ENCODE results near the gene SAYSD1. TPM values are rescaled to one million over a fixed set of nuclear protein-coding genes. Genes with fewer than 3 reads are reported as not detected.

Gene SAYSD1
- total and polyA plus RNA-seq, 9 of the 15 experiments (the other 6 are each of a cell fraction or from before 2014, with no cell fraction given), result 3.5 to 19.1 (median 12.4) TPM

- H4K20me1 ChIP-seq (replicated peaks; ENCODE audit: control insufficient read depth, insufficient read depth, low read length), result no peaks in the 10 kb centered on the region; the same call in 1 of the 2 replicates
- H3K9me1 ChIP-seq (ENCODE audit: control insufficient read depth, insufficient read depth, low read length), result no peaks in the 10 kb centered on the region
- no peak for FAIRE-seq
- no peak overlapping the region for H3K4me3 ChIP-seq
- intact Hi-C loops (cut with micrococcal nuclease), result no loop called here
- no peaks in the 10 kb centered on the region for H3K4me1 ChIP-seq (replicated peaks in 1 of 2; ENCODE audit: control insufficient read depth in 2 of 2, insufficient read depth in 2 of 2, low read length in 2 of 2)
- no peaks in the 10 kb centered on the region for H3K36me3 ChIP-seq (ENCODE audit: control insufficient read depth, insufficient read depth, low read length)
- no peak overlapping the region for H2AFZ ChIP-seq (ENCODE audit: low read depth, low read length)
- no peak overlapping the region for H3K9ac ChIP-seq (ENCODE audit: insufficient read depth in 1 of 2, low read depth in 2 of 2, low read length in 2 of 2)
- CTCF ChIA-PET (ENCODE audit: low intra/inter-chr PET ratio), result no interaction called here
- ATAC-seq, result peak; percentile 64
- no peak for DNase-seq (ENCODE audit: extremely low read depth in 1 of 4, low spot score in 3 of 4)
- 3% methylated on average over 17 of the region's 17 CpGs for WGBS (ENCODE audit: insufficient coverage, low coverage, missing lambda C conversion rate)
- no TSS peak for BruUV-seq (replicated peaks)
- peaks cover 26 to 63% of the 10 kb centered on the region in 2 experiments; a peak in 4 of 5 replicates for H3K27me3 ChIP-seq (ENCODE audit: control insufficient read depth in 2 of 2, insufficient read depth in 2 of 2, low read length in 2 of 2)
- no peak overlapping the region for H3K4me2 ChIP-seq (ENCODE audit: insufficient read depth, low read length)
- H3K9me3 ChIP-seq (replicated peaks; ENCODE audit: control insufficient read depth, insufficient read depth, low read depth, low read length), result no peaks in the 10 kb centered on the region
- no peak overlapping the region for H3K27ac ChIP-seq (ENCODE audit: extremely low read depth, low read depth, low read length)
- TF ChIP-seq BRF2 (IDR thresholded peaks at IDR 0.05; ENCODE audit: borderline replicate concordance, insufficient read depth, insufficient read length) (no peak), ZNF277 (CRISPR knock-in tag; IDR thresholded peaks at IDR 0.05; ENCODE audit: borderline replicate concordance) (no peak), NUFIP1 (IDR thresholded peaks at IDR 0.05; ENCODE audit: partially characterized antibody) (no peak), ZZZ3 (IDR thresholded peaks at IDR 0.05) (no peak), BACH1 (tag; IDR thresholded peaks at IDR 0.05) (no peak), ZNF431 (CRISPR knock-in tag; IDR thresholded peaks at IDR 0.05) (no peak), NFIX (CRISPR knock-in tag; IDR thresholded peaks at IDR 0.05; ENCODE audit: low read depth) (no peak), TAF7 (tag; IDR thresholded peaks at IDR 0.05) (no peak), ZNF212 (CRISPR knock-in tag; IDR thresholded peaks at IDR 0.05) (no peak), ZNF778 (CRISPR knock-in tag; IDR thresholded peaks at IDR 0.05) (no peak), ZNF445 (CRISPR knock-in tag; IDR thresholded peaks at IDR 0.05; ENCODE audit: low read depth) (no peak), SMARCA4 (IDR thresholded peaks at IDR 0.05) (no peak), JUN (IDR thresholded peaks at IDR 0.05; ENCODE audit: borderline replicate concordance, low read depth, low read length) (no peak), JUN (CRISPR knock-in tag; IDR thresholded peaks at IDR 0.05; ENCODE audit: borderline replicate concordance) (no peak), POLR2G (IDR thresholded peaks at IDR 0.05; ENCODE audit: low read depth, low read length) (no peak), ZNF518B (CRISPR knock-in tag; IDR thresholded peaks at IDR 0.05) (no peak)
- no peaks in the 10 kb centered on the region for H3K79me2 ChIP-seq (ENCODE audit: control insufficient read depth, insufficient read depth, low read length)
- POLR2A ChIA-PET, result no interaction called here
- in situ Hi-C loops (cut with MboI), result no loop called here
Observed at GRCh38 chr6:39073471-39074355, 41.3 kb downstream of the SAYSD1 start.
